SU-DHL-6 (cell line): Measurements from ENCODE around the gene TMEM203.
A peak's percentile ranks its signal among the peaks of the same experiment; 100 is the strongest.

Experiments
- H2AFZ ChIP-seq: fragments of 200-600 bp; sonication (generic); 2 replicates; pipeline ENCODE4 v1.6.1; 2014; ENCODE audit warnings: low read depth, mild to moderate bottlenecking, moderate library complexity, mixed read lengths, antibody characterized with exemption, low read length; ENCODE audit not compliant: severe bottlenecking
- H3F3A ChIP-seq: fragments of 200-600 bp; shearing (Covaris generic); 2 replicates; pipeline ENCODE4 v1.6.0; 2016; ENCODE audit warnings: antibody characterized with exemption, mild to moderate bottlenecking; ENCODE audit not compliant: insufficient read depth
- H3K27ac ChIP-seq: fragments of 200-600 bp; sonication (generic); 2 replicates; pipeline ENCODE4 v1.5.1; 2016; ENCODE audit warnings: low read depth, mild to moderate bottlenecking, low read length, moderate library complexity, mixed read lengths
- H3K27me3 ChIP-seq: fragments of 200-600 bp; sonication (generic), shearing (Covaris generic); 2 replicates; pipeline ENCODE4 v1.6.0; 2014; ENCODE audit warnings: mild to moderate bottlenecking, low read length
- H3K36me3 ChIP-seq: fragments of 200-600 bp; sonication (generic); 2 replicates; pipeline ENCODE4 v1.6.1; 2014; ENCODE audit warnings: mild to moderate bottlenecking, low read length, mixed read lengths
- H3K4me2 ChIP-seq: fragments of 300-600, 200-600 bp; shearing (Covaris generic), sonication (generic); 2 replicates; pipeline ENCODE4 v1.6.0; 2014; ENCODE audit warnings: low read length, low read depth, mild to moderate bottlenecking; ENCODE audit not compliant: poor library complexity, severe bottlenecking
- H3K4me3 ChIP-seq: fragments of 200-600 bp; sonication (generic); 2 replicates; pipeline ENCODE4 v1.5.1; 2014; ENCODE audit warnings: antibody characterized with exemption, low read length, mild to moderate bottlenecking, mixed read lengths; ENCODE audit not compliant: insufficient read depth, poor library complexity, severe bottlenecking
- H3K79me2 ChIP-seq: fragments of 200-600 bp; sonication (generic); 2 replicates; pipeline ENCODE4 v1.6.1; 2014; ENCODE audit warnings: mild to moderate bottlenecking, low read length, moderate library complexity; ENCODE audit not compliant: insufficient read depth
- H3K9ac ChIP-seq: fragments of 200-600 bp; sonication (generic); 2 replicates; pipeline ENCODE4 v1.7.0; 2014; ENCODE audit warnings: mild to moderate bottlenecking, low read length
- H3K9me2 ChIP-seq: fragments of 200-600 bp; sonication (generic); replicated peaks from 2 replicates; pipeline ENCODE4 v1.6.1; 2014; ENCODE audit warnings: low read length; ENCODE audit not compliant: insufficient read depth
- H3K9me3 ChIP-seq: fragments of 200-600 bp; sonication (generic); 2 replicates; pipeline ENCODE4 v1.6.1; 2014; ENCODE audit warnings: low read length, mixed read lengths; ENCODE audit not compliant: insufficient read depth
- H4K20me1 ChIP-seq: fragments of 200-600 bp; sonication (generic); 2 replicates; pipeline ENCODE4 v1.6.1; 2014; ENCODE audit warnings: low read depth, mild to moderate bottlenecking, antibody characterized with exemption, low read length, moderate library complexity, mixed read lengths
- EZH2phosphoT487 ChIP-seq: fragments of 200-600 bp; sonication (generic), shearing (Covaris generic); conservative IDR thresholded peaks from 2 replicates; pipeline ENCODE4 v1.6.1; 2018; ENCODE audit warnings: mild to moderate bottlenecking, antibody characterized with exemption, low read length, moderate library complexity, mixed read lengths
- TF ChIP-seq, protein P1 (sequence below): fragments of 200-600 bp; sonication (generic); IDR thresholded peaks from one replicate; pipeline ENCODE4 v1.5.1; 2017; ENCODE audit warnings: antibody characterized with exemption, mild to moderate bottlenecking, low read length, moderate library complexity; ENCODE audit not compliant: insufficient read depth, poor library complexity, severe bottlenecking

The TMEM203 gene

DNA sequence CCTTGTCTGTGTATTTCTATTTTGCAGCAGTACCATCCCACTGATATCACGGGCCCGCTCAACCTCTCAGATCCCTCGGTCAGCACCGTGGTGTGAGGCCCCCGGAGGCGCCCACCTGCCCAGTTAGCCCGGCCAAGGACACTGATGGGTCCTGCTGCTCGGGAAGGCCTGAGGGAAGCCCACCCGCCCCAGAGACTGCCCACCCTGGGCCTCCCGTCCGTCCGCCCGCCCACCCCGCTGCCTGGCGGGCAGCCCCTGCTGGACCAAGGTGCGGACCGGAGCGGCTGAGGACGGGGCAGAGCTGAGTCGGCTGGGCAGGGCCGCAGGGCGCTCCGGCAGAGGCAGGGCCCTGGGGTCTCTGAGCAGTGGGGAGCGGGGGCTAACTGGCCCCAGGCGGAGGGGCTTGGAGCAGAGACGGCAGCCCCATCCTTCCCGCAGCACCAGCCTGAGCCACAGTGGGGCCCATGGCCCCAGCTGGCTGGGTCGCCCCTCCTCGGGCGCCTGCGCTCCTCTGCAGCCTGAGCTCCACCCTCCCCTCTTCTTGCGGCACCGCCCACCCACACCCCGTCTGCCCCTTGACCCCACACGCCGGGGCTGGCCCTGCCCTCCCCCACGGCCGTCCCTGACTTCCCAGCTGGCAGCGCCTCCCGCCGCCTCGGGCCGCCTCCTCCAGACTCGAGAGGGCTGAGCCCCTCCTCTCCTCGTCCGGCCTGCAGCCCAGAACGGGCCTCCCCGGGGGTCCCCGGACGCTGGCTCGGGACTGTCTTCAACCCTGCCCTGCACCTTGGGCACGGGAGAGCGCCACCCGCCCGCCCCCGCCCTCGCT lies 37.5 kb downstream of the TMEM203 start:
- no peaks in the 10 kb centered on the region for H3K36me3 ChIP-seq

DNA sequence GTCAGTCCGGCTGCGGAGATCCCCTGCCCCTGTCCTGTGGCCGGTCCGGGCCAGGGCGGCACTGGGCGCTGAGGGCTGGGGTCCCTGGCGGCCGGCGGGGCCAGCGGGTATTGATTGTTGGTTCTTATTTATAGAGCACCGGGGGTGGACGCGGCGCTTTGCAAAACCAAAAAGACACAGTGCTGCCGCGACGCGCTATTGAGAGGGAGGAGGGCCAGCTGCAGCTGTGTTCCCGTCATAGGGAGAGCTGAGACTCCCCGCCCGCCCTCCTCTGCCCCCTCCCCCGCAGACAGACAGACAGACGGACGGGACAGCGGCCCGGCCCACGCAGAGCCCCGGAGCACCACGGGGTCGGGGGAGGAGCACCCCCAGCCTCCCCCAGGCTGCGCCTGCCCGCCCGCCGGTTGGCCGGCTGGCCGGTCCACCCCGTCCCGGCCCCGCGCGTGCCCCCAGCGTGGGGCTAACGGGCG lies 38.1 kb downstream of the TMEM203 start:
- Histone ChIP-seq H3K27ac (no peak overlapping the region), H3K79me2 (no peaks in the 10 kb centered on the region), H3K9me2 (no peaks in the 10 kb centered on the region), H4K20me1 (no peaks in the 10 kb centered on the region), H2AFZ (no peak overlapping the region), H3K36me3 (no peaks in the 10 kb centered on the region), H3K4me3 (no peak overlapping the region), H3K9ac (no peak overlapping the region), H3K9me3 (no peaks in the 10 kb centered on the region), H3F3A (no peaks in the 10 kb centered on the region), H3K27me3 (no peaks in the 10 kb centered on the region), H3K4me2 (no peak overlapping the region)
- TF ChIP-seq, protein P1, sequence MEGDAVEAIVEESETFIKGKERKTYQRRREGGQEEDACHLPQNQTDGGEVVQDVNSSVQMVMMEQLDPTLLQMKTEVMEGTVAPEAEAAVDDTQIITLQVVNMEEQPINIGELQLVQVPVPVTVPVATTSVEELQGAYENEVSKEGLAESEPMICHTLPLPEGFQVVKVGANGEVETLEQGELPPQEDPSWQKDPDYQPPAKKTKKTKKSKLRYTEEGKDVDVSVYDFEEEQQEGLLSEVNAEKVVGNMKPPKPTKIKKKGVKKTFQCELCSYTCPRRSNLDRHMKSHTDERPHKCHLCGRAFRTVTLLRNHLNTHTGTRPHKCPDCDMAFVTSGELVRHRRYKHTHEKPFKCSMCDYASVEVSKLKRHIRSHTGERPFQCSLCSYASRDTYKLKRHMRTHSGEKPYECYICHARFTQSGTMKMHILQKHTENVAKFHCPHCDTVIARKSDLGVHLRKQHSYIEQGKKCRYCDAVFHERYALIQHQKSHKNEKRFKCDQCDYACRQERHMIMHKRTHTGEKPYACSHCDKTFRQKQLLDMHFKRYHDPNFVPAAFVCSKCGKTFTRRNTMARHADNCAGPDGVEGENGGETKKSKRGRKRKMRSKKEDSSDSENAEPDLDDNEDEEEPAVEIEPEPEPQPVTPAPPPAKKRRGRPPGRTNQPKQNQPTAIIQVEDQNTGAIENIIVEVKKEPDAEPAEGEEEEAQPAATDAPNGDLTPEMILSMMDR: no peak
- no peak for TF ChIP-seq EZH2phosphoT487

More for the DNA sequence above, 37.5 kb downstream of the TMEM203 start:
- TF ChIP-seq EZH2phosphoT487: no peak
- TF ChIP-seq, protein P1: no peak
- Histone ChIP-seq H3K9me3 (no peaks in the 10 kb centered on the region), H4K20me1 (no peaks in the 10 kb centered on the region), H3K9ac (no peak overlapping the region), H3K4me2 (peak overlapping the region; percentile 56), H3F3A (no peaks in the 10 kb centered on the region), H3K9me2 (no peaks in the 10 kb centered on the region), H3K4me3 (no peak overlapping the region), H2AFZ (no peak overlapping the region), H3K27ac (no peak overlapping the region), H3K27me3 (no peaks in the 10 kb centered on the region), H3K79me2 (no peaks in the 10 kb centered on the region)

DNA sequence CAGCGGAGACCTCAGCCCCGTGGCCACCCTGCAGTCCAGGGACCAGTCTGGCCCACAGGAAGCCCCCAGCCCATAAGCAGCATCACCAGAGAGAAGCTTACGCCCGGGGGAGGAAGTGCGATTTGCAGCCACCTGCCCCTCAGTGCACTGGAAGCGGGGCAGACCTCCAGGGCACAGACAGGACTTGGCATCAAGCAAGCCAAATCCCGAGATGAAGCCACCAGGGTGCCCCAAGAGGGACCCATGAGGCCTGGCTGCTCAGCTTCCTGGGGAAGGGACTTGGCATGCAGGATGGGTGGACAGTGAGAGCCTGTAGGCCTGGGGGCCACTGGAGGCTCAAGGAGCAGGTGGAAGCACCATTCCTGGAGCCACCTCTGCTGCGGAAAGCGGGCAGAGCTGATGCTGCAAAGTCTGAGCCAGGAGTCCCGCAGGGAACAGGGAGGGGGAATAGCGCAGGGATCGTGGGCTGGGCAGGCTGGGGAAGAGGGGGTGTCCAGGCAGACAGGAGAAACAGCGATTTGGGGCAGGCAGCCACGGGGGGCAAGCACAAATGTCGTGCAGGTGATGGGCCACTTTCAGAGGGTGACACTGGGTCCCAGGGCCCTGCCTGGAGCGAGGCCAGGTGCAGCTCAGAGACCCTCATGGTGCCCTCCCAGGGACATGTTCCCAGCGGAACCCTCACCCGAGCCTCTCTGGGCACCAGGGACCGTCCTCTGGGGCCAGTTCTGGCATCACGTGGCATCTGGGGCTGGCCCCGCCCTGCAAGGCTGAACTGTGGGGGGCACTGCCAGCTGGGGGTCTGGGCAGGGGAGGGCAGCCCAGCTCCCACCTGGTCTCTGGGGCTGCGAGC lies 38.8 kb downstream of the TMEM203 start:
- Histone ChIP-seq H3K9me3 (no peaks in the 10 kb centered on the region), H3K9me2 (no peaks in the 10 kb centered on the region), H3K79me2 (no peaks in the 10 kb centered on the region), H3K4me3 (no peak overlapping the region), H3K27ac (no peak overlapping the region), H3K36me3 (no peaks in the 10 kb centered on the region), H4K20me1 (no peaks in the 10 kb centered on the region), H3K27me3 (no peaks in the 10 kb centered on the region), H3F3A (no peaks in the 10 kb centered on the region), H3K4me2 (no peak overlapping the region), H2AFZ (no peak overlapping the region), H3K9ac (no peak overlapping the region)
- TF ChIP-seq, protein P1: no peak
- TF ChIP-seq EZH2phosphoT487: no peak
